Right kidney (tissue), 1 donor: ENCODE data around the gene PABPN1.

Experiments used
- DNase-seq: peaks from one replicate; pipeline ENCODE4 v3.0.0-alpha.2; 2016

PABPN1 gene

DNA sequence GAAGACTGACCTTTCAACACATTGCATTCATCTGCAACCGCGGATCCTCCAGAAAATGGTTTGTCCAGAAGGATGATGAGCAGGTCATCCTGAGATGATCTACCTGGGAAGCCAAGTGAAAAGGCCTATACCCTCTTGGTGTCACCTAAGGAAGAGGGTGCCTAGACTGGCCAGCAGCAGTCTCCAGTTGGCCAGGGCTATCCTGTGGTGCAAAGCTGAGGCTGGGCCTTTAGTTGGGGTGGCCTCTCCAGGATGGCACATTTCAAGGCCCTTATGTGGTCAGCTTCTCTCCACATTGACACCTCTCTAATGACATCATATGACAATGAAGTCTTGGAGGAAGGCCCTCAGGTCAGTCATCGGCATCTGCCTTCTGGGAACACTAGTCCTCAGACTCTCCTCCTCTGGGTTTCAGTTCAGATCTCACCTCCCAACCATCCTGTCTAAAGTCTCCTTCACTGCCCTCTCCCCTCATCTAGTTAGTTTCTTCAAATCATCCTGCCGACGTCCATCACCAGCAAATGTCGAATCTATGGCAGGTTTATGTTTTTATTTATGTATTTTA is 34.7 kb downstream of the PABPN1 start:
- DNase-seq: no peak

GRCh38 chr14:23356662-23357061 is 35.4 kb downstream of the PABPN1 start:
- no peak for DNase-seq

- DNase-seq: no peak
Observed at GRCh38 chr14:23357261-23357660, 36.0 kb downstream of the PABPN1 start.

- no peak for DNase-seq
Observed at GRCh38 chr14:23358042-23358441, 36.8 kb downstream of the PABPN1 start.

- no peak for DNase-seq
Observed at GRCh38 chr14:23358553-23359166, 37.4 kb downstream of the PABPN1 start.

GRCh38 chr14:23359167-23359626 is 37.9 kb downstream of the PABPN1 start:
- no peak for DNase-seq

DNA sequence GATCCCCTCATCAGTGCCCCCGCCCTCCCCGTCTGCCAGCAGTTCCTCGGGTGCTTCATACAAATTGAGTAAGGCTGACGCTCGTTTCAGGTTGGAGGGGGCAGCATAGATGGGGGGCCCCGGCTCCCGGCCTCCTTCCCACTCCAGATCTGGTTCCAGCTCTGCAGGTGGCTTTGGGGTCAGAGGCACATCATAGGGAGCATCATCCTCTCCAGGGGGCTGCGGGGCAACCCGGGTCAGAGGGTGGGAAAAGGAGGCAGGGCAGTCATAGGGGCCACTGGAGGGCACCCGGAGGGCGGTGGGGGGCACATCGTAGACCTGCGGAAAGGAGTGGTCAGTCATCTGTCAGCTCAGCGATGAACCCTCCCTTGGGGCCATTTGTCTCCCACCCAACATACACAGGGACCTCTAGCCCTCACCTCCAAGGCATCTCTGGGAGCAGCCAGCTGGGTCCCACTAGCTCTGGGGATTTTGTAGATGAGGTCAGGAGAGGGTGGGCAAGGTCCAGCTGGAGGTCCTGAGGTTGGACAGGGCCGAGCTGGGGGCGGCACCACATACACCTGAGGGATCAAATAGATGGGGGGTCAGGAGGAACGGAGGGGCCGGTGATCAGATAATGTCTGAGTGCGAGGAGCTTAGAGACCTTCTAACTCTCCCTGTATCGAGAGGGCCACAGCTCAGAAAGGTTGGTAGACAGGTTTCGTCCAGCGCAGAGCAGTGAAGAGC is 38.6 kb downstream of the PABPN1 start:
- no peak for DNase-seq

GRCh38 chr14:23360496-23360895 is 39.2 kb downstream of the PABPN1 start:
- no peak for DNase-seq

- DNase-seq: no peak
Observed at GRCh38 chr14:23361320-23361719, 40.1 kb downstream of the PABPN1 start.

GRCh38 chr14:23361763-23362162 is 40.5 kb downstream of the PABPN1 start:
- DNase-seq: no peak

DNA sequence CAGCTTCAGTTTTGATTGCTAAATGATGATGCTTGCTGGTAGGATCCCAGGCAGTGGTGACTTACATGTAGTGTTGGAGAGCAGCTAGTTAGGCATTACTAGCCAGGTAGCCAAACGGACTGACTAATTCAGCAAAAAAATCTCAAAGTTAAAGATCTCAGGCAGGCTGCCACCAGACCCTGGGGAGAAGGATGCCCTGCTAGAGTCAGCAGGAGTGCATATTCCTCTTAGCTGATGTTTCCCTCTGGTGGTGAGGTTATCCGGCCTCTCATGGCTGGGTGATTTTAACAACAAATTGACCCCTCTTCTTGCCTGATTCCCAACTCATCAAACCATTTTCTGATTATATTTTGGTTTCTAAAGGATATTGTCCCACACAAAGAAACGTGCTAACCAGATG is 40.9 kb downstream of the PABPN1 start:
- no peak for DNase-seq

DNA sequence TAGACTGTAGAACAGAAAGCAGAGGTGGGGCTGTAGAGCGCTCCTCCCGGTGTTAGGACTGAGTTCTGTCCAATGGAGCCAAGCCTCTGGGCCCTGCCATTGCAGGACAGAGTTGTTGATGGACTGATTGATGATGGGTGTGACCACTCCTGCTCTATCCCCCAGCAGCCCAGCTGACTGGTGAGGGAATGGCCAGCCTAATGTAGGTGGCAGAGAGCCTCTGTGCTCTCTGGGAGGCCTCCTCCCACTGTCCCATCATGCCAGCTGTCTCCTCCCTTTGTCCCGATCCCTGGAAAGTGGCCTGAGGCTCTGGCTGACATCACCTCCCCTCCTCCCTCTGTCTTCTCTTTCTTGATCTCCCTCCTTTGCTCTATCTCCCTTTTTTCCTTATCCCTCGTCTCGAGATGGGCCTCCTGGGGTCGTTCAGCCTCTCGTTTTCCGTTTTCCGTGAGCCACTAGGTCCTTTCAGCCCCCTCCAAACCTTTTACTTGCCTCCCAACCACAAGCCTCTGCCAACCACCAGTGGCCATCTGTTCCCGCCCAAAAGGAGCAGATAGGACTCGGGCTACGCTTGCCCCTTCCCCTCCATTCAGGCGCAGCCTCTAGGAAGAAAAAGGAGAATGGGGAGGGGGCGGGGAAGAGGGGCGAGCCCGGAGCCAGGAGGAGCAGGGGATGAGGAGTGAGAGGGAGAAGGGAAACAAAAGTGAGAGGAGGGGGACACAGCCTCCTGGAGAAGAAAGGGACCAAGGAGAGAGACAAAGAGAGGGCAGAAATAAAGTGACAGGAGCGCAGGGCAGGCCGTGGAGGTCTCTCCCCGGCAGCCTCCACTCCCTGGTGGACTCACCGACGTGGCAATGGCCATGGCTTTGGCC is 43.1 kb downstream of the PABPN1 start:
- peak; percentile 84 for DNase-seq

DNA sequence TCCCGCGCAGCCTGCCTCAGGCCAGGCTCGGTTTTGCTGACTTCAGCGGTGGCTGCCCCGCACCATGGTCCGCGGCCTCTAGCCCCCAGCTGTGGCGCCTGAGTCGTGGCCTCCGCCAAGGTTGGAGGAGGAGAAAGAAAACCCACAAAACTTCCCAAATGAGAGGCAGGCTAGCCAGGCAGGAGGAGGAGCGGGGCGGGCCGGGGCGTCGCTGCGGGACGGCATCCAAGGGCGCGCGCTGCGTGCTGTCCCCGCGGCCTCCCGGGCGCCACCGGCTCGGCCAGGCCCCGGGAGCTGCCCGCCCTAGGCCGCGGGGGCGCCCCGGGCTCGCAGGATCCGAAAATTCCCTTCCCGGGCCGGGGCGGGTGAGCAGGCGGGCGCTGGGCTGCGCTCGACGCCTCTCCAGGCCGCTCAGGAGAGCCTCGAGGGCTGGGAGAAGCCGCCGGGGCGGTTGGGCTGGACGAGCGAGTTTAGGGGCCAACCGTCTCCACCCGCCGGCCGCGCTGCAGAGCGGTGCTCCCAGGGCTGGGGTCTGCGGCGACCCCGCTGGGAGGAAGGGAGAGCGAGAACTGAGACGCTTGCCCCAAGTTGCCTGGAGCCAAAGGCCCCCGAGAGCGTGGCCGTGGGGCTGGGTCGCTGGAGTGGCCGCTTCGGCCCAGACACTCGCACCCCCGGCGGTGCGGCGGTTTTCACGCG is 43.9 kb downstream of the PABPN1 start, which contains the start of gene EFS:
EFS (minus strand) TSS at position 137 of the 696 bp plus-strand sequence. CDS start 147 bp downstream, outside the sequence.
- peak; percentile 89 for DNase-seq

GRCh38 chr14:23365732-23366425 is 44.6 kb downstream of the PABPN1 start:
- peak; percentile 95 for DNase-seq

DNA sequence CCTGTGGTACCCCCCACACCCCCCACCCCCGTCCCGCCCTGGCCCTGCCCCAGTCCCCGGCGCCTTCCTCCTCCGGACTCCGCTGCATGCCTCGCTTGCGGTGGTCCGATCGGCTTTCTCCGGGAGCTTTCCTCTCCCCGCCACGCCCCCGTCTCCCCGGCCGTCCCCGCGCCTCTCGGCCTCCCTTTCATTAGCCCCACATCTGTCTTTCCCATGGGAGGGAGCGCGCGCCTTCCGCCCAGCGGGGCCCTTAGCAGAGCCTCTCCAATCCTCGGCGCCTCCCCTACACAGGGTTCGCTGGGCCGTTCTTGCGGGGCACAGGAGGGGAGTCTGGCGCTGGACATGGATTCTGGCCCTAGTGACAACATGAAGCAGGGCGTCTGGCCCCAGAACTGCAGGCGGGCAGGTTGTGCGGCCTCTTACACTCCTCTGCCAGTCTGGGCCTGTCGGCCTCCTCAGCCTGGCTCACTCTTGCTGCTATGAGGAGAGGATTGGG is 45.2 kb downstream of the PABPN1 start:
- DNase-seq: peak; percentile 83

- no peak for DNase-seq
Observed at GRCh38 chr14:23370221-23370620, 49.0 kb downstream of the PABPN1 start.

DNA sequence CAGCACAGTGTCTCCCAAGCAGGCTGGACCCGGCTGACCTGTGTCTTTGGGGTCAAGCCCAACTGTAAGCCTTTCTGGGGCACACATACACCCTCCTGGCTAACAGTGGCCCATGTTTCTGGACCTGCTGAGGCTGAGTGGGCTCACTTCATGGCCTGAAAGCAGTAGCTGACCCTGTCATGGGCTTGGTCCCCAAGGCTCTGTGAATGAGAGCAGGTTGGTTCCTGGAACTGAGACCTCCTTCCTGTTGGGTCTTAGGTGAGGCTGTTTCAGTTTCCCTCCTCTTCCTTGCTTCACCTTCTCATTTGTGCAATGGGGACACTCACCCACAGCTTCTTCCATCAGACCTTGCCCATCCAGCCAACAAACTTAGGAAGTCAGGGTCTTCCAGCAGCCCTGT is 50.6 kb downstream of the PABPN1 start:
- DNase-seq: no peak

DNA sequence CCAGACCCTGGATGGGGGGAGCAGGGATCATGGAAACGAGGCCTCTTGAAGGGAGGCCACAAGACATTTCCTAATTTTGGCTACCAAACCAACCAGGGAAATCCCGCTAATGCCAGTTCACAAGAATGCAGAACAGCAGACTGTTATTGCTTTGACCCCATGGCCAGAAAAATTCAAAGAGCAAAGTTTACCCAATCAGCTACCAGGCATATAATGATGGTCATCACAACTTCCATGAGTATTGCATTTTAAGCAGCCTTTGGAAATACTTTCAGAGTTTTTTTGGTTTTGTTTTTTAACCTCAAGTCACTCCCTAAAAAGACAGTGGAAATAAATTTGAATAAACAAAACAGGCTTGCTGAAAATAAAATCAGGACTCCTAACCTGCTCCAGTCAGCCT is 51.3 kb downstream of the PABPN1 start, which contains the start of gene IL25:
IL25 (plus strand) TSS at position 301 of the 400 bp plus-strand sequence.
- no peak for DNase-seq

GRCh38 chr14:23373041-23373440 is 51.8 kb downstream of the PABPN1 start:
- no peak for DNase-seq
